Esophagus mucosa (tissue), 1 donor: ENCODE data around the gene DIP2B. TPM values are rescaled to one million over a fixed set of nuclear protein-coding genes. Genes with fewer than 3 reads are reported as not detected.

ENCODE experiments used
- ATAC-seq: fragments of 200-7000 bp; cut with Tn5 transposase; one replicate; pipeline ENCODE4 v1.9.1; 2020
- total RNA-seq: library from RNA; stranded (reverse); gene quantifications from one replicate; pipeline ENCODE4 v1.2.4, GENCODE V29; 2023
- donor health status: DM: yes; HTN: yes; CAD: no.

The DIP2B gene
- total RNA-seq, 1 donor from 2014 or later, result 35.3 TPM

DNA sequence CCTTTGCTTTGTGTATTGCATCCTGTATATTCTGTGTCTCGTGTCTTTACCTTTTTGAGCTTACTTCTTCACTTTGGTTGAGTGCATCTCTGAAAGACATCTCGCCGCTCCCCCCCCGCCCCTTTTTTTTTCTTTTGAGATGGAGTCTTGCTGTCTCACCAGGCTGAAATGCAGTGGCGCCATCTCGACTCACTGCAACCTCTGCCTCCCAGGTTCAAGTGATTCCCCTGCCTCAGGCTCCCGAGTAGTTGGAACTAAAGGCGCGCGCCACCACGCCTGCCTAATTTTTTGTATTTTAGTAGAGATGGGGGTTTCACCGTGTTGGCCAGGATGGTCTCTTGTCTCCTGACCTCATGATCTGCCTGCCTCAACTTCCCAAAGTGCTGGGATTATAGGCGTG is 49.9 kb downstream of the DIP2B start:
- no peak for ATAC-seq

DNA sequence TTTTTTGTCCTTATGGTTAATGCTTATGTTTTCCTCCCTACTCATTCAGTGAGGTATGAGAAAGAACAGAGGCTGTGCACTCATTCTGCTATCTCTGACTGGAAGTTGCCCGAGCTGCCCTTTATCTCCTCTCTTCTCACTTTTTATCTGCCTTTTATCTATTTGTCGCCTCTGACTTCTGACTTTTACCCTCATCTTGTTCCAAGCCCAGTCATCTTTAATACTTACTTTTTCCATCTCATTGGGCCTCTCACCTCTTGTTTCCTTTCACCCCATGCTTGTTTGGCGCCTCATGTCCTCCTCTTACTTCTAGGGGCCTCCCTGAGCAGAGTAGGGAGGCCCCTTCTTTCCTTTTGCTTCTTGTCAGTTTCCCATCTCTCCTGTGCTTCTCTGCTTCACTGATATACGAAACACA is 50.7 kb downstream of the DIP2B start:
- no peak for ATAC-seq

DNA sequence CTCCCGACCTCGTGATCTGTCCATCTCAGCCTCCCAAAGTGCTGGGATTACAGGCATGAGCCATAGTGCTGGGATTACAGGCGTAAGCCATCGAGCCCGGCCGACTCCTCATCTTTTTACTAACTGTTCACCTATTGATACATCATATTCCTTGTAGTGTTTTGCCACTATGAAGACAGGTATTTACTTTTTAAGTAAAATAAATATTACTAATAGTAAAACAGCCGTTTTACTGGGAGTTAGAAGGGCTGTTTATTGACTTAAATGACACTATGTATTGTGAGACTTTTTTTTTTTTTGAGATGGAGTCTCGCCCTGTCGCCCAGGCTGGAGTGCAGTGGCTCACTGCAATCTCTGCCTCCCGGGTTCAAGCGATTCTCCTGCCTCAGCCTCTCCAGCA is 51.5 kb downstream of the DIP2B start:
- ATAC-seq, result no peak

DNA sequence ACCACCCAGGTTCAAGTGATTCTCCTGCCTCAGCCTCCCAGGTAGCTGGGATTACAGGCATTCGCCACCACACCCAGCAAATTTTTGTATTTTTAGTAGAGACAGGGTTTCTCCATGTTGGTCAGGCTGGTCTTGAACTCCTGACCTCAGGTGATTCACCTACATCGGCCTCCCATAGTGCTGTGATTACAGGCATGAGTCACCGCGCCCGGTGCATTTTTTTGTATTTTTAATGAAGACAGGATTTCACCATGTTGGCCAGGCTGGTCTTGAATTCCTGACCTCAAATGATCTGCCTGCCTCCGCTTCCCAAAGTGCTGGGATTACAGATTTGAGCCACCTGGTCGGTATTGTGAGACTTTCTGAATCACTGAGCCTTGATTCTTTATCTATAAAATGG is 52.0 kb downstream of the DIP2B start:
- ATAC-seq, result peak; percentile 66

DNA sequence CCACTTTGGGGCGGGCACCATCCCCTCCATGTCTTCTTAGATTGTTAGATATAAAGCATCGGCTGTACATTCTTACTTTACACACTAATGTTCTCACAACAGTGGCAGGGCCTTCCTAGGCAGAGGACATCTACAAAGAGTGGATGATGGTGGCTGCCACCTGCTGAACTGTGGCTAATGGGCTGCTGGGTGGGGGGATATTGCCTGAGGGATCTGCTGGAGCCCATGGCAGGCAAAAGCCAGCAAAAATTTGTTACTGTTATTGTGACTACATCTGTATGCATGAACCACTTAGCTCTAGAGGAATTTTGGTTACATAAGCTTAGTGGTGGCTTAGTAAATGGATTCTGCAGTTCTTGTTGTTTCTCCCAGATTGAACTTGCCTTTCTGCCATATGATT is 52.6 kb downstream of the DIP2B start:
- ATAC-seq, result no peak

DNA sequence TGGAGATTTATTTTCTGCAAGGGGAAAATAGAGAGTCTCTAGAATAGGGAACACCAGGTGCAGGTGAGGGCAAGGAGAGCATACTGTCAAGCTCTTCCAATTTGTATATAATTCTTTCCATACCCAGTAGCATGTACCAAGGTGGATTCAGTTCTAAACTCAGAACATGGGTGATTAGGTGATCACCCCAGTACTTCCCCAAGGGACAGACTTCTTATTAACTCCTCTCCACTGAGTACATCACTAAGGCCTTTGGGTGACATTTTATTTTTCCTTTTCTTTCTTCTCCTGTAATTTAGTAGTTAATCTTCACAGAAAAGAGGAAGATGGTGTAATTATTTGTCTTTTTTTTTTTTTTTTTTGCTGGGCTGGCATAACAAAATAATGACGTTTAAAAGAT is 54.2 kb downstream of the DIP2B start:
- no peak for ATAC-seq

DNA sequence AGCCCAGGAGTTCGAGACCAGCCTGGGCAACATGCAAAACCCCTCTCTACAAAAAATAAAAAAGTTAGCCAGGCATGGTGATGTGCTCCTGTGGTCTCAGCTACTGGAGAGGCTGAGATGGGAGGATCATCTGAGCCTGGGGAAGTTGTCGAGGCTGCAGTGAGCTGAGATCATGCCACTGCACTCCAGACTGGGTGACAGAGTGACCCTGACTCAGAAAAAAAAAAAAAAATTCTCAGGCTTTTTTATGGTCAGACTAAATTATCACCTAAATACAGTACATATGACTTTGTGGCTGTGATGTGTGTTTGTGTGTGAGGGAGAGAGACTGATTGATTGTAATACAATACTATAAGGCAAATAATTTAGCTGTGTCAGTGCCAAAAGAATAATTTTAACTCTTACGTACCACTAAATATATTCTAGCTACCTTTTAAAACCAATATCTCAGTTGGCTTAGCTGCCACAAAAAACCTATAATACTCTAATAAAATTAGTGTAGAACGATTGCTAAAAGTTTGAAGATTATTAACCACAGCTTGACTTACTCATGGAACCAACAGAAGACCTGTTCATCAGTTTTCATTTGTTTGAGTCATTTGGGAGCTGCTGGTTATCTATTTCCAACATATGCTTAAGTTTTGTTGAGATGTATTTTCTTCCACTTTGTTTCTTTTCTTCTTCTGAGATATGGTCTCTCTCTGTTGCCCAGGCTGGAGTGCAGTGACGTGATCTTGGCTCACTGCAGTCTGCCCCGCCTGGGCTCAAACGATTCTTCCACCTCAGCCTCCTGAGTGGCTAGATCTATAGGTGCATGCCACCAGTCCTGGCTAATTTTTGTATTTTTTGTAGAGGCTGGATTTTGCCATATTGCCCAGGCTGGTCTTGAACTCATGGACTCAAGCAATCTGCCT is 58.0 kb downstream of the DIP2B start:
- ATAC-seq, result no peak

DNA sequence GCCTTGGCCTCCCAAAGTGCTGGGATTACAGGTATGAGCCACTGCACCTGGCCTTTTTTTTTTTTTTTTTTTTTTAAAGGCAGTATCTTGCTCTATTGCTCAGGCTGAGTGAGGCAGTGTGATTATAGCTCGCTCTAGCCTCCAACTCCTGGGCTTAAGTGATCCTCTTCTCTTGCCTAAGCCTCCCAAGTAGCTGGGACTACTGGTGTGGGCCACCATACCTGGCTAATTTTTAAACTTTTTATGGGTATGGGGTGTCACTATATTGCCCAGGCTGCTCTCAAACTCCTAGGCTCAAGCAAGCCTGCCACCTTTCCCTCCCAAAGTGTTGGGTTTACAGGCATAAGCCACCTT is 58.6 kb downstream of the DIP2B start:
- no peak for ATAC-seq

DNA sequence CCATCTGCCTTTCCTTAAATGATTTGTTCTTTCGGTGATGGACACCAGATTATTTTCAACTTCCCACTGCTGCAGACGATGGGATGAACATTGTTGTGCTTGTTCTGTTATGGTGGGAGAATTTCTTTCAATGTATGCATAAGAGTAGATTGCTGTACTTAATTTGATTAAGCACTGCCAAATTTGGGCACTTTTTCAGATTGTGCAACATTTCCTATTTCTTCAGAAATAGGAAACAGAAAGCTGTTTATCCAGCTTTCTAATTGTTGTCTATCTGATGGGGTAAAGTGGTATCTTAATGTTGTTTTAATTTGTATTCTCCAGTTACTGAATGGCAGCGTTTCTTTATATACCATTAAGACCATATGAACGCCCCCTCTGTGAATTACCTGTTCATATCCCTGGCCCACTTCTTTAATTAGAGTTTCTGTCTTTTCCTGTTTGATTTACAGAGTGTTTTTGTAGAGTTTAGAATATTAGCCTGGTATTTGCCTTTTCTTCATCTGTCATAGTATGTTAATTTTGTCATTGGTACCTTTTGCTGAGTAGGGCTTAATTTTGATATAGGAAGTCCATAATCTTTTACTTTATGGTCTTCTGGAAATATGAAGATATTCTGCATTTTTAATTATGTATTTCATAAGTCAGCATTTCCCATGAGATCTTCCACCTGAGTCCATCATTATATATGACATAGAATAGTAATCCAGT is 59.6 kb downstream of the DIP2B start:
- no peak for ATAC-seq

DNA sequence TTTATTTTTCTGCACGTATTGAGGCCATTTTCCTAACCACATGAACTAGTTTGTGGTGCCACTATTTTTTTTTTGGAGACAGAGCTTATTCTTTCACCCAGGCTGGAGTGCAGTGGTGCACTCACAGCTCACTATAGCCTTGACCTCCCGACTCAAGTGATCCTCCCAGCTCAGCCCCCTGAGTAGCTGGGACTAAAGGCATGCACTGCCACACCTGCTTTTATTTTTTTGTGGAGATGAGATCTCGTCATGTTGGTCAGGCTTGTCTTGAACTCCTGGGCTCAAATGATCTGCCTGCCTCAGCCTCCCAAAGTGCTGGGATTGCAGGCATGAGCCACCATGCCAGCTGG is 60.1 kb downstream of the DIP2B start:
- no peak for ATAC-seq

DNA sequence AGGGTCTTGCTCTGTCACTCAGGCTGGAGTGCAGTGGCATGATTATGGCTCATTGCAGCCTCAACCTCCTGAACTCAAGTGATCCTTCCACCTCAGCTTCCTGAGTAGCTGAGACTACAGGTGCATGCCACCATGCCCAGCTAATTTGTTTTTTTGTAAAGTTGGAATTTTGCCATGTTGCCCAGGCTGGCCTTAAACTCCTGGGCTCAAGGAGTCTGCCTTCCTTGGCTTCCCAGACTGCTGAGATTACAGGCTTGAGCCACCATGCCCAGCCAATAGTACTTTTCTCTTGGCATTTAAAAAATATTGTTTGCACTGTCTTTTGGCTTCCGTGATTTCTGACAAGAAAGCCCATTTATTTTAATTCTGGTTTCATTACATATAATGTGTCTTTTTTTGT is 61.3 kb downstream of the DIP2B start:
- ATAC-seq, result no peak

DNA sequence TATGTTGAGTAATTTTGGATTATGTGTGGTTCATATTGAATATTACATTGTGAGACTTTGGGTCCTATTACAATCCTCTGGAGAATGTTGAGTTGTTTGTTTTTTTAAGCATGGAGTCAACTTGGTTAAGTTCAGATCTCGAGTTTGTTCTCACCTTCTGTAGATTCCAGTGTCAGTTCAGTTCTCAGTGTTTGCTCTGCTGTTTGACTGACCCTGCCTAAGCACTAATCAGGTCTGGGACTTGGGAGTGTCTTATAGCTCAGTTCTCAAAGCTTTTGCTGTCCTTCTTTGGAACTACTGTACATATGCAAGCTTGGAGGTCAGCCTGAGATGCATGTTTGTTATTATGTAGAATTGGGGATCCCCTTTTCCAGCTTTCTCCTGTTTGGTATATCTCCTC is 63.1 kb downstream of the DIP2B start:
- no peak for ATAC-seq

DNA sequence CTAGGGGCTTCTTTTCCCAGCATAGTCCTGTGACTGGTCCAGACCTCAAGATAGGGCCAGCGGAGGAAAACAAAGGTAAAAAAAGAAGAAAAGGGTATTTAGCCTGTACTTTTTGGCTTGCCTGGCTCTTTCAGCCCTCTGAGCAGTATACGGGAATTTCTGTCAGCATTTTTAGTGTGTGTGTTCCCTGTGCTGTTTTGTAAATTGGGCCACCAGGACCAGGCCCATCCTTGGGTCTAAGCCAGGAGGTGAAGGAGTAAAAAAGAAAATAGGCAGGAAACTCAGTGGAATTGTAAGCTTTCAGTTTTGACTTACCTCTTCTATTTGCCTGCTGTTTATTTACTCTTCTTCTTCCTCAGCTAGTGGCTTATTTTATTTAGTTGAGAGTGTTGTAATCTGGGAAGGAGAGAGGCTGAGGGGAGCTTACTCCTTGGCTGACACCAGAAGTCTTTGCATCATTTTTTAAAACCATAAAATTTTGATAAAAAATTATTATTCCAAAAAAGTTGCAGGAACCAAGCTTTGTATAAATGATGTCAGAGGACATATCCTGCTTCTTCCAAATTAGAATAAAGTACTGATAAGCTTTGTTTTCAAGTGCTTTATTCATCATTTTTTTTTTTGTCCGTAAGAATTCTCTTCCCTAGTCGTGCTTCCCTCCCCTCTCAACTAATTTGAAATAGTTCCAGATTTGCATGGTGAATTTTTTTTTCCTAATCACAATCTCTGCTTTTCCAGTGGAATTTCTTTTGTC is 63.7 kb downstream of the DIP2B start:
- no peak for ATAC-seq

DNA sequence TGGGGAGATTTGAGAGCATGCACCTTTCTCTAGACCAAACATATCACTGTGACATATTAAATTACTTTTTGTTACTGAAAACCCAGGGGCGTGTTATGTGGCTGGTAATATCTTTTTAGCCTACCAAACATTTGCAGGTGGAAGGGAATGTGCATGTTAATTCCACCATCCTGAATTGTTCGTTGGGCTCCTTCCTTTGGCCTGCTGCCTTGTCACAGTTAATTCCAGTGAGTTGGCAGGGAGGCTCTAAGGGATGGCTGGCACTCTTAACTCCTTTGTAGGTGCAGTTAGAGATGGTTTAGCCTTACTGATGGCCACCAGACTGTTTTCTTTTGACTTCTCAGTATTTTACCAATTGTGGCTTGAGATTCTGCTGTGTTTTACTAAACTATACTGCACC is 64.5 kb downstream of the DIP2B start:
- peak; percentile 49 for ATAC-seq

DNA sequence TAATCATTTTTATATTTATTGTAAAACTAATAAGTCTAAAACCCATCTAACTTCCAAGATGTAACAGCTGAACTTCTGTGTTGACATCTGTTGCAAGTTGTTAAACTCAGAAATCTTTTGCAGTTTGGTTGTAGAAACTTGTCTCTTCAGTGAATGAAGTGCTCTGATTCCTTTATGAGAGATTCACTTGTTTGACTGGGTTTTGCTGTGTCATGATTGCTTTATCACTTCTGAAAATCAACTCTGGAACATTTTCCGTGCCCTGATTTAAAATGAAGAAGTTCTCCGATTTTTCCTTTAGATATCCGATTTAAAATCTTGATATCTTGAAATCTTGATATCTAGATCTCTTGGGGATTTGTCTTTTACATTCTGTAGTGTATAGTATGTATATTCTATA is 65.1 kb downstream of the DIP2B start:
- no peak for ATAC-seq

DNA sequence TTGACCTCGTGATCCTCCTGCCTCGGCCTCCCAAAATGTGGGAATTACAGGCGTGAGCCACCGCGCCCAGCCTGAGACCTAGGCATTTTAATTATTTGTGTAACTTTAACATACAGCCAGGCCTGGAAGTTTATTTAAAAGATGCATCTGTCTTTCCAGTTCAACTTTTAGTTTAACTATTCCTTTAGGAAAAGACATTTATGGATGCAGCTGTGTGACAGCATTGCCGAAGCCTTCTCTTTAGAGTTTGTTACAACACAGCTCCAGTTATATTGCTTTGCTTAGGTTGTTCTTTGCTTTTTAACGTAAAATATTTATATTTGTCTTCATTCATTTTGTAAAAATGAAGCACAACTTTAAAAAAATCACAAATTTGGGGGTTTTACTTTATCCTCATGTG is 67.0 kb downstream of the DIP2B start:
- ATAC-seq, result no peak

DNA sequence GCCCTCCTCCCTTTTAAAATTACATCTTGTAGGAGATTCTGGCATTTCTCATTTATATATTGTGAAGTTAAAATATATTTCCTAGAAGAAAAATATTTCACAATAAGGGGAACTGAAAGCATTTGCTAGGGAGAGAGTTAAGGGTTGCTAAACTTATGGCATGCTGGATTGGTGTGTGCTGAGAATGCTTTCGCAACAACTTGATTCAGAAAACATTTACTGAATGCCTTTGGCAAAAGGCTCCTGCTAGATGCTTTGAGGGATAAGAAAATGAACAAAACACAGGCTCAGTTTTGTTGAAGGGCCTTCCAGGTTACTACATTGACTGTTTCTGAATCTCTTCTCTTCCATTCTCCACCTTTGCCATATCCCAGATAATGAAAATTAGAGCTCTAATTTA is 67.5 kb downstream of the DIP2B start:
- peak; percentile 58 for ATAC-seq

DNA sequence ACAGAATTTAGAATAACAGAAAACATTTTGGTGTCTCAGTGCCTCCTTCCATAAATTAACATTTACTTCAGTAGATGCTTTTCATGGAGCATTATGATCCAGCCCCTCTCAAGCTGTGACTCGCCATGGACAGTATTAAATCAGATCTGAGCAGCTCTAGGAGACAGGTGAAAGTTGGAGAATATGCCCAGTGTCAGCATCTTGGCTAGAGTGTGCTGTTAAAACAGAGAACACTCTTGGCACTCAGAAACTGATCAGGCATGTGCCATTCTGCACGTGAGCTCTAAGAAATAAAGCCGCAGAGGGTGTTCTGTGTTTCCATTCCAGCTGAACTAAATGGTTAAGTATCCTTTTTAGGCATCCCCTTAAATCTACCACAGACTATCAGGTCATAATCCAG is 68.0 kb downstream of the DIP2B start:
- ATAC-seq, result peak; percentile 50

DNA sequence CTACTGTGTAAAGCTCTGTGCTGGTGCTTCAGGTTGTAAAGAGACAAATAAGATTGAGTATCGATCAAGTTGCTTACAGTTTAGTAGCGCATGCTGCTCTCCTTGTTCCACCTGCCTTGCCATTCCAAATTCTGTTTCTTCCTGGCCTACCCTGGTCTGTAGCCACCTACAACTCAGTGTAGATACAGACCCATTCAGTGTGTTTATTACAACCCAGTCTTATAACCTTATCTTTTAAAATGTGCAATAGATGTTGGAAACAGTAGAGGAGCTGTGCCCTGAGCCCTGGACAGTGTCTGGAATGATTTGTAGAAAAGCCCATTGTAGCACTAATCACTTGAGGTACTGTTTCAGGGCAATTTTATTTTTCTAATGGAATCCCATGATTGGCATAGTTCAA is 68.5 kb downstream of the DIP2B start:
- ATAC-seq, result no peak

DNA sequence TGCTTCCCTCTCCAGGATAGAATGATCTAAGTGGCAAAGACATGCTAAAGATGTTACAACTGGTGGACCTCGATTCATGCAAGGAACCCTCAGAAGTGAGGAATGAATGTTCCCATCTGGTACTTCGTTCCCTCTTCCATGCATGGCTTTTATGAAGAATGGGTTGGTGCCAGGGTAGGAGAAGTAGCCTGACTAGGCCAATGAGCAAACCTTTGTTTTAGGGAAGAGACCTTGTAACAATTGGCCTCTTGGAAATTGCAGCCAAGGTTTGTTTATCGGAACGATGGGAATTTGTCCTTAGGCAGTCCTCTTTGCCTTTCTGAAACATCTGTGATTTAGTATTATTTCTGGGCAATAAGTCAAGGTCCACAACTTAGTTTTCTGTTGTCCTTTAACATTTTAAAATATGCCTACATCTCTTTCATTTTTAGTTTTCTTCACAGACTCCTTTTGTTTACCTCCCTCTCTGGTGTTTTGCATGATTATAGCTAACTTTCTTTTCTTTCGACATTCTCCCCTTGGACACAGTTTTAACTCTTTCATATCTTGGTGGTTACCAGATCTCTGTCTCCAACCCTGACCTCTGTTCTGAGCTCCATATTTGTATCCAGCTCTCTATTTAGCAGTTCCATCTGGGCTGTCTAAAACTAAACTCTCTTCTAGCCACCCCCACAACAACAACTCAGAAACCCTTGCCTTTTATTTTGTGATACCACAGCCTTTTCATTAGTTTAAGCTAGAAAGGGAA is 70.0 kb downstream of the DIP2B start:
- no peak for ATAC-seq

DNA sequence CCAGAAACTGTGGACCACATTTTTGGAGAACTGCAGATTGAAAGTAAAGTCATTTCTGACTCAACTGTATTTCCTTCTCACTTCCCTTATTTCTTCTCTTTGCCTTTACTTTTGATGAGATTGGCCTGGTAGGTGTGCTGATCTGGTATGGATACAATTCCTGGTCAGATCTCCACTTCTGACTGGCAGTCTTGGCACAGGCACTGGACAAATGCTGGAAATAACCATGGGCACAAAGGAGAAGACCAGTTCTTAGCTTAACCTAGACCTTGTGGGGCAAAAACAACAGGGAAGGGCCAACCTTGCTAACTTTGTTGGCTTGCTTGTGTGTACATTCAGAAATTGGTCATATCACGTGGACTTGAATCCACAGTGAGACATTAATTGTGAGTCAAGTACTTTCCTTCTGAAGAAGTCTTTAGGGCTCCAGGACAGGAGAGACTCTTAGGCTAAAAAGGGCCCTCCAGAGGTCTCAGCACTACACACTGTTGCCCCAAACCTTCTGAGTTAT is 75.0 kb downstream of the DIP2B start:
- peak; percentile 65 for ATAC-seq

DNA sequence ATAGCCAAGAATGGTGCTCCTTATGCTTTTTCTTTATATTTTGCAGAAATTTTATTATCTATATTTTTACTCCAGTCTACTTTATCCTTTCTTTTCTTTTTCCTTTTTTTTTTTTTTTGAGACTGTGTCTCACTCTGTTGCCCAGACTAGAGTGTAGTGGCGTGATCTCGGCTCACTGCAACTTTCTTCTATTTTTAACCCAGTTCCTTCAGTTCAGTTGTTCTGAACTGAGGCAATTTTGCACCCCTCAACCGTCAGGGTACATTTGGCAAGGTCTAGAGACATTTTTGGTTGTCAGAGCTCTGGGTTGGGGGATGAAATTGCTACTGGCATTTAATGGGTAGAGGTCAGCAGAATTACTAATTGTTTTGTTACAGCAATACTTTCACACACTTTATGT is 75.7 kb downstream of the DIP2B start:
- ATAC-seq, result no peak
